ENCODE measurements around the gene RIOK1.

DNA sequence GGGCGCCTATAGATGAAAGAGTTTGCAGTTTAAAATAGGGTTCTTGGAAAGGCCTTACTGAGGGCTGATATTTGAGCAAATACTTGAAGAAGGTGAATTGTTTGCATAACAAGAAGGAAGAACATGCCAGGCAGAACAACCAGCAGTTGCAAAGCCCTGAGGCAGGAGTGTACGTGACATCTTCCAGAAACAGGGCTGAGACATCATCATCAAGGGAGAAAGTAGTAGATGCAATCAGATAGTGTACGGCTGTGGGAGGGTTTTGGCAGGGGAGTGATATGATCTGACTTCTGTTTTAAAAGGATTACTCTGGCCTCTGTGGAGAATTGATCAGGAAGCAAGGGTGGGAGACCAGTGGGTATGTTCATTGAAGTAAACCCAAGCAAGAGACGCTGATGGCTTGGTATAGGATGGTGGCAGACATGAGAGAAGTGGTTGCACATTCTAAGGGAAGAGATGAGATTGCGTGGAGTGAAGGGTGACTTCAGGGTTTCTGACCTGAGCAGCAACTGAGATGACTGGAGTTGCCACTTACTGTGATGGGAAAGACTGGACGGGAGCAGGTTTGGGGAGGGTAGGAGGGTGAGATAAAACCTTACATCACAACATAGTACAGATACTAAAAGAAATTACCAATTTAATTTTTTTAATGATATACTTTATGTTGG lies 28.8 kb downstream of the RIOK1 start:
- TF ChIP-seq ZFP3 (CRISPR knock-in tag; IDR thresholded peaks at IDR 0.05) (no peak), ZNF70 (CRISPR knock-in tag; IDR thresholded peaks at IDR 0.05) (no peak), RARB (CRISPR knock-in tag; IDR thresholded peaks at IDR 0.05) (no peak), ZFP30 (CRISPR knock-in tag; IDR thresholded peaks at IDR 0.05) (no peak), OSR1 (CRISPR knock-in tag; IDR thresholded peaks at IDR 0.05) (no peak), CSDC2 (CRISPR knock-in tag; IDR thresholded peaks at IDR 0.05) (no peak), BACH2 (CRISPR knock-in tag; IDR thresholded peaks at IDR 0.05; ENCODE audit: borderline replicate concordance) (no peak), CREB5 (CRISPR knock-in tag; IDR thresholded peaks at IDR 0.05; ENCODE audit: low read depth) (no peak)
